Measurements from ENCODE around the gene PTPRJ. TPM values are rescaled to one million over a fixed set of nuclear protein-coding genes. Genes with fewer than 3 reads are reported as not detected.

The PTPRJ gene
- total RNA-seq, 1 donor from 2014 or later, result 18.9 TPM

GRCh38 chr11:48064306-48064705 lies 83.9 kb downstream of the PTPRJ start:
- Mint-ChIP-seq H3K9me3 (ENCODE audit: low read depth) (no peaks in the 10 kb centered on the region), H3K27ac (peak overlapping the region; percentile 86), H3K4me3 (ENCODE audit: low read depth) (no peak overlapping the region), H3K4me1 (ENCODE audit: low read depth) (peaks cover 19% of the 10 kb centered on the region), H3K36me3 (ENCODE audit: insufficient read depth) (no peaks in the 10 kb centered on the region), H3K27me3 (no peaks in the 10 kb centered on the region)
- no peak for TF ChIP-seq CTCF (IDR thresholded peaks at IDR 0.05; ENCODE audit: unreplicated experiment)
- no peak for DNase-seq (ENCODE audit: low spot score, unreplicated experiment)

DNA sequence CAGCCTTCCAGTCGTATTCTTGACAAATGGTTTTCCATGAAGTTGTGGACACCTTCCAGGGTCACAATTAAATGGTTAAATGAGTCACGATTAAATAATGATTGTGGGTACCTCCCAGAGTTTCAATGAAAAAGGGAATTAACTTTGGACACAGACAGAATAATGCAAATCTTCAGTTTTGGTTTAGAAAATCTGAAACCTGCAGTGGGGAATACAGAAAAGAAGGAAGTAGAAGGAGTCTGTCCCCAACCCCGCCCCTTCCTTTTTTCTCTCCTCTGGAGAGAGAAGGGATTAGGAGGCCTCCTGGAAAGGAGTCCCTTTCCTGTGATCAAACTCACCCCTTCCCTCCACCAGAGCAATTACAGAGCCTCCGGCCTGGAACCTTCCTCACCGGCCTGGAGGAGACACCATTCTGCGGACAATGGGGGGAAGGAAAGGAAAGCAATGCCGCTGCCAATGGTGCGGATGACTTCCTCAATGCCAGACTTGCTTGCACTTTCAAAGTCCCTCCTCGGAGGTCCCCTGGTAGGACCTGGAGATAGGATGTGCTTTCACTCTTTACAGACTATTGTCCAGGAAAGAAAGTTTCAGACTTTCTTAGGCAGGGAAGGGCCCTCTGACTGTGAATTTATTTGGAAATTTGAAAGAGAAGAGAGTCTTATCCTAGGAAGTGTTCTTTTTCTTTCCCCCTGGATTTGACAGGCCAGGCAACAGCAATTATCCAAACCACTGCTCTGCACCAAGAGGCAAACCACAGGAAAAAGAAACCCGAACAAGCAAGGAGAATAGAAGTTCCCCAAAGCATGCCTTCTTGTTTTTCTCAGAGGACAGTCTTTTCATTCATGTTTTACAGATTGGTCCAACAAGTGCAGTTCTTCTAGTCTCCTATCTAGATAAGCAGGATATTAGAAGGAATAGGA lies 86.8 kb downstream of the PTPRJ start:
- TF ChIP-seq CTCF (IDR thresholded peaks at IDR 0.05; ENCODE audit: unreplicated experiment), result no peak
- H3K27me3 Mint-ChIP-seq, result no peaks in the 10 kb centered on the region
- H3K9me3 Mint-ChIP-seq (ENCODE audit: low read depth), result no peaks in the 10 kb centered on the region
- DNase-seq (ENCODE audit: low spot score, unreplicated experiment), result no peak
- H3K36me3 Mint-ChIP-seq (ENCODE audit: insufficient read depth), result no peaks in the 10 kb centered on the region
- peak overlapping the region; percentile 51 for H3K27ac Mint-ChIP-seq
- H3K4me3 Mint-ChIP-seq (ENCODE audit: low read depth), result no peak overlapping the region
- H3K4me1 Mint-ChIP-seq (ENCODE audit: low read depth), result peaks cover 17% of the 10 kb centered on the region

GRCh38 chr11:48073031-48073861 lies 92.9 kb downstream of the PTPRJ start:
- H3K4me3 Mint-ChIP-seq (ENCODE audit: low read depth), result no peak overlapping the region
- H3K36me3 Mint-ChIP-seq (ENCODE audit: insufficient read depth), result no peaks in the 10 kb centered on the region
- no peaks in the 10 kb centered on the region for H3K9me3 Mint-ChIP-seq (ENCODE audit: low read depth)
- no peak for DNase-seq (ENCODE audit: low spot score, unreplicated experiment)
- H3K27me3 Mint-ChIP-seq, result no peaks in the 10 kb centered on the region
- no peak for TF ChIP-seq CTCF (IDR thresholded peaks at IDR 0.05; ENCODE audit: unreplicated experiment)
- no peaks in the 10 kb centered on the region for H3K4me1 Mint-ChIP-seq (ENCODE audit: low read depth)
- H3K27ac Mint-ChIP-seq, result no peak overlapping the region

GRCh38 chr11:48074425-48075181 lies 94.2 kb downstream of the PTPRJ start:
- no peak overlapping the region for H3K27ac Mint-ChIP-seq
- H3K36me3 Mint-ChIP-seq (ENCODE audit: insufficient read depth), result no peaks in the 10 kb centered on the region
- no peaks in the 10 kb centered on the region for H3K9me3 Mint-ChIP-seq (ENCODE audit: low read depth)
- no peak for DNase-seq (ENCODE audit: low spot score, unreplicated experiment)
- H3K27me3 Mint-ChIP-seq, result no peaks in the 10 kb centered on the region
- H3K4me3 Mint-ChIP-seq (ENCODE audit: low read depth), result no peak overlapping the region
- TF ChIP-seq CTCF (IDR thresholded peaks at IDR 0.05; ENCODE audit: unreplicated experiment), result no peak
- peaks cover 2% of the 10 kb centered on the region for H3K4me1 Mint-ChIP-seq (ENCODE audit: low read depth)

DNA sequence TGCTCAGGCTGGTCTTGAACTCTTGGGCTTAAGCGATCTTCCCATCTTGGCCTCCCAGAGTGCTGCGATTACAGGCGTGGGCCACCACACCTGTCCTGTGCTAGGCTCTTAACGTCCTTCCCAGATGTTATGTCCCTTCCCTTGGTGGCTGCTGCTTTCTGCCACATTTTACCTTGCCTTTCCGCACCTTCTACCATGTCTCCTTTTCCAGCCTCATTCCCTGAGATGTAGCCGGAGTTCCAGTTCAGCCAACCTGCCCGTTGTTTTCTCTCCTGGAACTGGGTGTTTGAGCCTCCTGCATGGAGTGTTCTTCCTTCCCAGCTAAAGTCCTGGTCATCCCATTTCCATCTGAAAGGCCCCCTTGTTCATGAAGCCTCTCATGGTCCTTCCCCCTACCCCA lies 95.3 kb downstream of the PTPRJ start:
- H3K27ac Mint-ChIP-seq, result no peak overlapping the region
- H3K27me3 Mint-ChIP-seq, result no peaks in the 10 kb centered on the region
- H3K4me1 Mint-ChIP-seq (ENCODE audit: low read depth), result peaks cover 2% of the 10 kb centered on the region
- no peak for DNase-seq (ENCODE audit: low spot score, unreplicated experiment)
- no peak for TF ChIP-seq CTCF (IDR thresholded peaks at IDR 0.05; ENCODE audit: unreplicated experiment)
- H3K36me3 Mint-ChIP-seq (ENCODE audit: insufficient read depth), result no peaks in the 10 kb centered on the region
- no peak overlapping the region for H3K4me3 Mint-ChIP-seq (ENCODE audit: low read depth)
- H3K9me3 Mint-ChIP-seq (ENCODE audit: low read depth), result no peaks in the 10 kb centered on the region
